Astrocyte of the spinal cord (primary cell): ENCODE measurements around the gene CACUL1.
"Not testable (repeated sequence)": the region's sequence is repeated elsewhere in the genome, so short reads cannot be mapped to it uniquely, and the experiment has no call there.

Source experiments
- DNase-seq: peaks from one replicate; pipeline ENCODE4 v3.0.0; 2011; ENCODE audit warnings: low read depth, low spot score
- H3K4me3 ChIP-seq: 2 replicates; pipeline ENCODE4 v1.5.1; 2011; ENCODE audit warnings: low read depth, mild to moderate bottlenecking, low read length, moderate library complexity
- in situ Hi-C: cut with HindIII; loops from 2 replicates; pipeline ENCODE4 v1.10.0; 2017; ENCODE audit warnings: low sequenced_read_pairs
- TF ChIP-seq, protein P1 (sequence below): IDR thresholded peaks from 2 replicates; pipeline ENCODE4 v1.5.1; 2012; ENCODE audit warnings: low read depth, mild to moderate bottlenecking, low read length, inconsistent platforms

CACUL1 gene

GRCh38 chr10:118746246-118746645, 8.5 kb downstream of the CACUL1 start:
- DNase-seq: no peak
- TF ChIP-seq, protein P1, sequence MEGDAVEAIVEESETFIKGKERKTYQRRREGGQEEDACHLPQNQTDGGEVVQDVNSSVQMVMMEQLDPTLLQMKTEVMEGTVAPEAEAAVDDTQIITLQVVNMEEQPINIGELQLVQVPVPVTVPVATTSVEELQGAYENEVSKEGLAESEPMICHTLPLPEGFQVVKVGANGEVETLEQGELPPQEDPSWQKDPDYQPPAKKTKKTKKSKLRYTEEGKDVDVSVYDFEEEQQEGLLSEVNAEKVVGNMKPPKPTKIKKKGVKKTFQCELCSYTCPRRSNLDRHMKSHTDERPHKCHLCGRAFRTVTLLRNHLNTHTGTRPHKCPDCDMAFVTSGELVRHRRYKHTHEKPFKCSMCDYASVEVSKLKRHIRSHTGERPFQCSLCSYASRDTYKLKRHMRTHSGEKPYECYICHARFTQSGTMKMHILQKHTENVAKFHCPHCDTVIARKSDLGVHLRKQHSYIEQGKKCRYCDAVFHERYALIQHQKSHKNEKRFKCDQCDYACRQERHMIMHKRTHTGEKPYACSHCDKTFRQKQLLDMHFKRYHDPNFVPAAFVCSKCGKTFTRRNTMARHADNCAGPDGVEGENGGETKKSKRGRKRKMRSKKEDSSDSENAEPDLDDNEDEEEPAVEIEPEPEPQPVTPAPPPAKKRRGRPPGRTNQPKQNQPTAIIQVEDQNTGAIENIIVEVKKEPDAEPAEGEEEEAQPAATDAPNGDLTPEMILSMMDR: no peak
- no peak overlapping the region for H3K4me3 ChIP-seq
- in situ Hi-C loops: no loop called here

DNA sequence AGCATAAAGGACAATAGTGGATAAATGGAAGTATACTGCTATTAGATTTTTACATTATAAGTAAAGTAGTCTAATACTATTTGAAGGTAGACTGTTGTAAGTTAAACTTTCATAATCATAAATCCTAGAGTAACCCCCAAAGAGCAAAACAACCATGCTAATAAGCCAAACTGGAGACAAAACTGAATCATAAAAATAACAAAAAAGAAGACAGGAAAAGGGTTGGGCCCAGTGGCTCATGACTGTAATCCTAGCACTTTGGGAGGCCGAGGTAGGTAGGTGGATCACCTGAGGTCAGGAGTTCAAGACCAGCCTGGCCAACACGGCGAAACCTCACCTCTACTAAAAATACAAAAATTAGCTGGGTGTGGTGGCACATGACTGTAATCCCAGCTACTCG, 9.7 kb downstream of the CACUL1 start:
- no peak overlapping the region for H3K4me3 ChIP-seq
- no peak for DNase-seq
- TF ChIP-seq, protein P1: no peak
- in situ Hi-C loops: no loop called here

GRCh38 chr10:118744346-118744918, 10.3 kb downstream of the CACUL1 start:
- in situ Hi-C loops, H3K4me3 ChIP-seq, DNase-seq: not testable (repeated sequence)

DNA sequence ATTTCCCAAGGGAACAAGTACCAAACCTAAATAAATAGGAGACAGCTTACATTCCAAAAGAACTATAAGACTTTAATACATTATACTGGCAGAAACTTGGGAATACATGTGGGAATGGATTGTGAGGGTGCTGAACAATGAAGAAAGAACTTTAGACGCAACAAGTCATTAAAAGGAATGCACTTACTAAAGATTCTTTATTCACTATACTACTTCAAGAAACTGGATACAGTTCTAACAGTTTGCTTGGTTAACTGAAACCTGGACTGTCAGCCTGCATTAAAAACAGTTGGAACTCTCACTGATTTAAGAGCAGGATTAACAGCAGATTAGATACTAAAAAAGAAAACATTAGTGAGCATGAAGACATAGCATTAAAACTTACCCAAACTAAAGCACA, 12.0 kb downstream of the CACUL1 start:
- peak; percentile 38 for DNase-seq
- in situ Hi-C loops: no loop called here
- H3K4me3 ChIP-seq: no peak overlapping the region
- TF ChIP-seq, protein P1: no peak

- in situ Hi-C loops: no loop called here
- TF ChIP-seq, protein P1: no peak
- DNase-seq: no peak
- no peak overlapping the region for H3K4me3 ChIP-seq
Observed at GRCh38 chr10:118742032-118742431, 12.7 kb downstream of the CACUL1 start.

DNA sequence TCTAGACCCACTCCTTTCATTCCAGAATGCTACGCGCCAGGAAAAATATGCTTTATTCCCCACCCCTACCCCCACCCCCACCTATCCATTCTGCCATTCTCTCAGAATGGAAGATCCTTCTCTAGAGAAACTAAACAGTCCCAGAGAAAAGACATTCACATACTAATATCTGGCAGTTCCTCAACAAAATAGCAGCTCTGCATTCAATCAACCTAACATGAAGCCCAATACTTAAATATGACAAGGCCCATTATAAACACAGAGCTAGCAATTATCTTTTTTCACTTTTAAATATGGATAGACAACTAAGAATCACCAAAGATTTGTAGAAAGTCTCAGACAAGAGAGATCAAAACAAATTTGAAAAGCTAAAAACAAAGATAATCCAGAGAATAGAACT, 16.4 kb downstream of the CACUL1 start:
- in situ Hi-C loops: no loop called here

DNA sequence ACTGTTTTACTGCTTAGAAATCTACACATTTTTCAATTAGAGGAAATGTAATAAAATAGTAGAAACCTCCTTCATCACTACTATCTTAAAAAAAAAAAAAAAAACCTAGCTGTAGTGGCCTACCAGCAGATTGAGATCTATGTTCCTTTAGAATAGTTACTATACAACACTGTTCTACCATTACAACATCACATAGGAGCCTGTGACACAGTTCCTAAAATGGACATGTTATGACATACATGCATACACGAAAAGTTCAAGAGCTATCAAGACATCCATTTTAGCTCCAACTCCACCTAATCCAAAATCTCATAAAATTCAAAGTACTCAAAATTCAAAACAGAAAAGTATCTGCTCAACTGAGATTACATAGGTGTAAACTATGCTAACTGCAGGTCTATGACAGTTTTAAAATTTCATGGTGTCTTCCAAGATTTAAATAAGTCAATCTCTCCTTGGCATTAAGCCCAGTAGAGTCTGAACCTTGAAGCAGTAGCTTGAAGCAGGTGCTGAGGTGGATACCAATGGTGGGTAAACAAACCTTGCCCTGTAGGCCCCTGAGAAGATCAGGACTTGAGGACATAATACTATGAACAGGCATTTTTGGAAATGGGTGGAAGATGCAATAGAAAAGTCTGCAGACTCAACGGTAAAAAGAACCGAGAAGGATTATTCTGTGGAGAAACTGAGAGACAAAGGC, 17.0 kb downstream of the CACUL1 start:
- TF ChIP-seq, protein P1: no peak
- in situ Hi-C loops: no loop called here
- H3K4me3 ChIP-seq: no peak overlapping the region
- no peak for DNase-seq

More for the DNA sequence above, 16.4 kb downstream of the CACUL1 start:
- TF ChIP-seq, protein P1: no peak
- DNase-seq: no peak
- H3K4me3 ChIP-seq: no peak overlapping the region
